Measurements from ENCODE around the gene SP2.

The SP2 gene

GRCh38 chr17:47955497-47956461, 59.7 kb downstream of the SP2 start:
- TF ChIP-seq CTCF (IDR thresholded peaks at IDR 0.05), result no peak

- no peak for TF ChIP-seq CTCF (IDR thresholded peaks at IDR 0.05)
Measured at GRCh38 chr17:47956791-47957590, 61.0 kb downstream of the SP2 start.

GRCh38 chr17:47957591-47958490, 61.8 kb downstream of the SP2 start, which contains the start of gene PRR15L:
TSS of gene PRR15L (minus strand) at chr17:47957883. CDS start at chr17:47953234, 4,649 bp downstream.
- TF ChIP-seq CTCF (IDR thresholded peaks at IDR 0.05), result no peak

- no peak for TF ChIP-seq CTCF (IDR thresholded peaks at IDR 0.05)
Measured at GRCh38 chr17:47959825-47960655, 64.0 kb downstream of the SP2 start.

- no peak for TF ChIP-seq CTCF (IDR thresholded peaks at IDR 0.05)
Measured at GRCh38 chr17:47961406-47961805, 65.4 kb downstream of the SP2 start.

- TF ChIP-seq CTCF (IDR thresholded peaks at IDR 0.05), result no peak
Measured at GRCh38 chr17:47962901-47963300, 66.9 kb downstream of the SP2 start.

All from LNCAP (cell line).